Neural cell (in vitro differentiated cells): ENCODE data around the gene PITHD1. TPM values are rescaled to one million over a fixed set of nuclear protein-coding genes. Genes with fewer than 3 reads are reported as not detected.

ENCODE experiments used
- H2AFZ ChIP-seq: fragments of 200-600, 300-800 bp; sonication (generic), shearing (Covaris generic); 2 replicates; pipeline ENCODE4 v1.6.0; 2014; ENCODE audit warnings: low read depth, mild to moderate bottlenecking, antibody characterized with exemption, low read length, moderate library complexity
- H3F3A ChIP-seq: fragments of 200-600 bp; shearing (Covaris generic); 2 replicates; pipeline ENCODE4 v1.6.1; 2016; ENCODE audit warnings: mild to moderate bottlenecking, moderate library complexity, mixed read lengths, antibody characterized with exemption, low read length; ENCODE audit not compliant: insufficient read depth, poor library complexity, severe bottlenecking
- H3K27ac ChIP-seq: fragments of 200-600, 300-800 bp; sonication (generic), shearing (Covaris generic); 2 replicates; pipeline ENCODE4 v1.5.1; 2014; ENCODE audit warnings: mild to moderate bottlenecking, low read length, moderate library complexity
- H3K27me3 ChIP-seq: fragments of 300-800, 200-600 bp; sonication (generic), shearing (Covaris generic); 2 replicates; pipeline ENCODE4 v1.6.0; 2014; ENCODE audit warnings: mild to moderate bottlenecking, low read depth, low read length, moderate library complexity; ENCODE audit not compliant: insufficient read depth
- H3K36me3 ChIP-seq: fragments of 300-800, 200-600 bp; sonication (generic), shearing (Covaris generic); 2 replicates; pipeline ENCODE4 v1.5.1; 2014; ENCODE audit warnings: mild to moderate bottlenecking, antibody characterized with exemption, low read length, moderate library complexity; ENCODE audit not compliant: insufficient read depth
- H3K4me2 ChIP-seq: fragments of 300-800, 200-600 bp; sonication (generic), shearing (Covaris generic); 2 replicates; pipeline ENCODE4 v1.6.0; 2014; ENCODE audit warnings: mild to moderate bottlenecking, low read length
- H3K4me3 ChIP-seq: fragments of 300-800, 200-600 bp; sonication (generic), shearing (Covaris generic); 2 replicates; pipeline ENCODE4 v1.5.1; 2014; ENCODE audit warnings: mild to moderate bottlenecking, low read length, moderate library complexity
- H3K79me2 ChIP-seq: fragments of 200-600 bp; shearing (Covaris generic); replicated peaks from 2 replicates; pipeline ENCODE4 v1.6.0; 2014; ENCODE audit warnings: mild to moderate bottlenecking, low read length, moderate library complexity; ENCODE audit not compliant: insufficient read depth
- H3K9ac ChIP-seq: fragments of 300-800, 200-600 bp; sonication (generic), shearing (Covaris generic); 2 replicates; pipeline ENCODE4 v1.6.1; 2016; ENCODE audit warnings: mild to moderate bottlenecking, low read length, mixed read lengths
- H3K9me2 ChIP-seq: fragments of 200-600 bp; shearing (Covaris generic); 2 replicates; pipeline ENCODE4 v1.6.1; 2016; ENCODE audit warnings: mild to moderate bottlenecking, low read length, mixed read lengths; ENCODE audit not compliant: insufficient read depth
- H3K9me3 ChIP-seq: fragments of 200-600, 300-800 bp; sonication (generic), shearing (Covaris generic); 2 replicates; pipeline ENCODE4 v1.6.1; 2016; ENCODE audit warnings: mild to moderate bottlenecking, mixed run types, low read length, moderate library complexity, mixed read lengths
- H4K20me1 ChIP-seq: fragments of 200-600 bp; shearing (Covaris generic); 2 replicates; pipeline ENCODE4 v1.6.1; 2016; ENCODE audit warnings: mild to moderate bottlenecking, mixed run types; ENCODE audit not compliant: insufficient read depth
- CTCF ChIP-seq: fragments of 450-650 bp; IDR thresholded peaks from 2 replicates; pipeline ENCODE4 v1.5.1; 2014; ENCODE audit warnings: antibody characterized with exemption, mild to moderate bottlenecking, moderate library complexity; ENCODE audit not compliant: poor library complexity, severe bottlenecking
- EP300 ChIP-seq: fragments of 450-650 bp; conservative IDR thresholded peaks from 2 replicates; pipeline ENCODE4 v1.6.1; 2014; ENCODE audit warnings: antibody characterized with exemption, mild to moderate bottlenecking, moderate library complexity; ENCODE audit not compliant: poor library complexity, severe bottlenecking
- EZH2 ChIP-seq: fragments of 200-600, 300-800 bp; shearing (Covaris generic), sonication (generic); IDR thresholded peaks from 2 replicates; pipeline ENCODE4 v1.6.1; 2014; ENCODE audit warnings: antibody characterized with exemption, low read length, borderline replicate concordance, mild to moderate bottlenecking; ENCODE audit not compliant: insufficient read depth, poor library complexity, severe bottlenecking
- MXI1 ChIP-seq: fragments of 450-650 bp; conservative IDR thresholded peaks from 2 replicates; pipeline ENCODE4 v1.6.1; 2014; ENCODE audit warnings: antibody characterized with exemption, mild to moderate bottlenecking; ENCODE audit not compliant: poor library complexity, severe bottlenecking
- POLR2AphosphoS5 ChIP-seq: IDR thresholded peaks from 2 replicates; pipeline ENCODE4 v1.6.1; 2012
- RAD21 ChIP-seq: fragments of 450-650 bp; conservative IDR thresholded peaks from 2 replicates; pipeline ENCODE4 v1.6.1; 2014; ENCODE audit warnings: antibody characterized with exemption, mild to moderate bottlenecking, moderate library complexity
- SMC3 ChIP-seq: fragments of 450-650 bp; conservative IDR thresholded peaks from 2 replicates; pipeline ENCODE4 v1.6.1; 2014; ENCODE audit warnings: antibody characterized with exemption, mild to moderate bottlenecking, moderate library complexity; ENCODE audit not compliant: poor library complexity
- TAF1 ChIP-seq: IDR thresholded peaks from 2 replicates; pipeline ENCODE4 v1.6.1; 2012; ENCODE audit warnings: low read depth
- polyA plus RNA-seq: library from polyadenylated mRNA; depleted of rRNA; stranded (reverse); fragments of >200 nt; gene quantifications from 2 replicates; pipeline ENCODE4 v1.2.3, GENCODE V29; 2014
- TF ChIP-seq, protein P1 (sequence below): IDR thresholded peaks from 2 replicates; pipeline ENCODE4 v1.6.1; 2012; ENCODE audit warnings: borderline replicate concordance

PITHD1 gene
- polyA plus RNA-seq, 1 donor from 2014 or later, result 267 TPM

DNA sequence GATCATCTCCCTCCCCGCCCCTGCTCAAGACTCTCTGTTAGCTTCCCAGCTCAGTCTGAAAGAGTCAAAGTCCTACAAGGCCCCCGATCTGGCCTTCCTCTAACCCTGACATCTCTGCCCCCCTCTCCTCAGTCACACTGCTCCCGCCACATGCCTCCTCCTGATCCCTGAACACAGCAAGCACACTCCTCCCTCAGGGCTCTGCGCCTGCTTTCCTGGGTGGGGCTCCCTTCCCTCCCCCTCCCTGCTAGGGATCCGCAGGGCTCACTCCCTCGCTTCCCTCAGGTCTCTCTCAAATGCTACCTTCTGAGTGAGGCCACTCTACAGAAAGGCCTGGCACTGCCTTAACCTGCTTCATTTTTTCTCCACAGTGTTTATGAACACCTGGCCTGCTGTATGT is 28.1 kb downstream of the PITHD1 start:
- Histone ChIP-seq H3K27ac (no peak overlapping the region), H3K9me3 (no peaks in the 10 kb centered on the region), H3K4me2 (no peak overlapping the region), H2AFZ (no peak overlapping the region), H4K20me1 (no peaks in the 10 kb centered on the region), H3K4me3 (no peak overlapping the region), H3K79me2 (no peaks in the 10 kb centered on the region), H3K36me3 (no peaks in the 10 kb centered on the region), H3K27me3 (no peaks in the 10 kb centered on the region), H3F3A (no peaks in the 10 kb centered on the region), H3K9ac (no peak overlapping the region), H3K9me2 (no peaks in the 10 kb centered on the region)
- TF ChIP-seq, protein P1, sequence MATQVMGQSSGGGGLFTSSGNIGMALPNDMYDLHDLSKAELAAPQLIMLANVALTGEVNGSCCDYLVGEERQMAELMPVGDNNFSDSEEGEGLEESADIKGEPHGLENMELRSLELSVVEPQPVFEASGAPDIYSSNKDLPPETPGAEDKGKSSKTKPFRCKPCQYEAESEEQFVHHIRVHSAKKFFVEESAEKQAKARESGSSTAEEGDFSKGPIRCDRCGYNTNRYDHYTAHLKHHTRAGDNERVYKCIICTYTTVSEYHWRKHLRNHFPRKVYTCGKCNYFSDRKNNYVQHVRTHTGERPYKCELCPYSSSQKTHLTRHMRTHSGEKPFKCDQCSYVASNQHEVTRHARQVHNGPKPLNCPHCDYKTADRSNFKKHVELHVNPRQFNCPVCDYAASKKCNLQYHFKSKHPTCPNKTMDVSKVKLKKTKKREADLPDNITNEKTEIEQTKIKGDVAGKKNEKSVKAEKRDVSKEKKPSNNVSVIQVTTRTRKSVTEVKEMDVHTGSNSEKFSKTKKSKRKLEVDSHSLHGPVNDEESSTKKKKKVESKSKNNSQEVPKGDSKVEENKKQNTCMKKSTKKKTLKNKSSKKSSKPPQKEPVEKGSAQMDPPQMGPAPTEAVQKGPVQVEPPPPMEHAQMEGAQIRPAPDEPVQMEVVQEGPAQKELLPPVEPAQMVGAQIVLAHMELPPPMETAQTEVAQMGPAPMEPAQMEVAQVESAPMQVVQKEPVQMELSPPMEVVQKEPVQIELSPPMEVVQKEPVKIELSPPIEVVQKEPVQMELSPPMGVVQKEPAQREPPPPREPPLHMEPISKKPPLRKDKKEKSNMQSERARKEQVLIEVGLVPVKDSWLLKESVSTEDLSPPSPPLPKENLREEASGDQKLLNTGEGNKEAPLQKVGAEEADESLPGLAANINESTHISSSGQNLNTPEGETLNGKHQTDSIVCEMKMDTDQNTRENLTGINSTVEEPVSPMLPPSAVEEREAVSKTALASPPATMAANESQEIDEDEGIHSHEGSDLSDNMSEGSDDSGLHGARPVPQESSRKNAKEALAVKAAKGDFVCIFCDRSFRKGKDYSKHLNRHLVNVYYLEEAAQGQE, result no peak
- no peak for TF ChIP-seq SMC3
- TF ChIP-seq EP300, result no peak
- TF ChIP-seq EZH2, result no peak
- no peak for TF ChIP-seq CTCF
- no peak for TF ChIP-seq POLR2AphosphoS5
- TF ChIP-seq MXI1, result no peak
- TF ChIP-seq RAD21, result no peak
- TF ChIP-seq TAF1, result no peak

DNA sequence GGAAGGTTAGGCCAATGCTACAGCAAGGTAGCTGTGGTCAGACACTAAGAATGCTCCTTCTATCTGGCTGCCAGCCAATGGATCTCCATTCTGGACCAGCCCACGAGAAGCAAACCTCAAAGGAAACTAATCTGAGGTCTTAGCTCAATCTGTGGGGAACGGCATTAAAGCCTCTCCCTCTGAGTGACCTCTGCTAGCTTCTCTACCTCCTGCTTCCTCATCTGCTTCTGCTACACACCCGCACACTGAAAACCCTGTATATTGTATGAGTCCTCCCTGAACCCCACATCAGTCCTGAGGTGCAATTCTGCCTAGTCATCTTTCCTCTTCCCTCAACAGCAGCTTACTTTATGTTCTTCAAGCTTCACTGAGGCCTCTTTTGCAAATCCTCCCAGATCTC is 29.2 kb downstream of the PITHD1 start:
- no peaks in the 10 kb centered on the region for H3K36me3 ChIP-seq
- no peaks in the 10 kb centered on the region for H3K79me2 ChIP-seq
- no peak overlapping the region for H3K27ac ChIP-seq
- H2AFZ ChIP-seq, result no peak overlapping the region
- no peaks in the 10 kb centered on the region for H3F3A ChIP-seq
- H3K4me3 ChIP-seq, result no peak overlapping the region
- no peaks in the 10 kb centered on the region for H3K9me3 ChIP-seq
- no peak overlapping the region for H3K9ac ChIP-seq
- TF ChIP-seq EZH2, result no peak
- no peak for TF ChIP-seq TAF1
- no peak for TF ChIP-seq POLR2AphosphoS5
- TF ChIP-seq EP300, result no peak
- no peak for TF ChIP-seq CTCF
- TF ChIP-seq, protein P1, result no peak
- no peak for TF ChIP-seq RAD21
- no peak for TF ChIP-seq SMC3
- TF ChIP-seq MXI1, result no peak
- H3K27me3 ChIP-seq, result no peaks in the 10 kb centered on the region
- H4K20me1 ChIP-seq, result no peaks in the 10 kb centered on the region
- no peak overlapping the region for H3K4me2 ChIP-seq
- H3K9me2 ChIP-seq, result no peaks in the 10 kb centered on the region
